Retina (tissue), 1 donor: ENCODE results near the gene DNAJC2.
A peak's percentile ranks its signal among the peaks of the same experiment; 100 is the strongest.

Experiments used
- DNase-seq: peaks from one replicate; pipeline ENCODE4 v3.0.0-alpha.2; 2016

The DNAJC2 gene

DNA sequence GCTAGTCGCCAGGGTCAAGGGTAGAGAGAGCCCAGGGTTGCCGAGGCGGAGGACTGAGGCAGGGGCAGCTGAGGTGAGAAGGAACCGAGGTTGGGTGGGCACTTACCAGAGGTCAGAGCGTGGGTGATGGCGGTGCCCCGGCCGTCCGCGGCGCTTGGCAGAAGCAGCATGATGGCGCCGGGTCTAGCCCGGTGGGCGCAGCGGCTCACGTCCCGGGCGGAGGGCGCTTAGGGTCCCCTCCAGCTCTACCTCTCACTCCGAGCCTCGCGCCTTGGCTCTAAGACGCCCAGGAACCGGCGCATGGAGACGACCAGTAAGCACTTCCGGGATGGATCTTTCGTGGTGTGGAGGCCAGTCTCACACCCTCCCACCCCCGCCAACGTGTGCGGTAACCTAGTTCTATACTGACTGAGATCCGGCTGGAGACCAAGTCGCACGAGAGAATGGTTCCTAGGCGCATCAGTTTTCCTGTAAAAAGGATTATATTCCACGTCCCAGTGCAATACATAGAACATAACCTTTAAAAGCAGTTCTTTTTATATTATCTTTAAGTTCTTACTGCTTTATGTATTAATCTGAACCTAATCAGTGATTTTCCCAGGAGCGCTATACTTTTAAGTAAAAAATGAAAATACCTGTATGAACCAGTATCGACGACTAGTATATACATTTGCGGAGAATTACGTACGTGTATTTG, at the start of gene DNAJC2:
Gene DNAJC2, minus strand, starts transcription at position 315 of the 697 bp plus-strand sequence. Its CDS starts 145 bp downstream, at position 170.
- DNase-seq, result peak; percentile 92

DNA sequence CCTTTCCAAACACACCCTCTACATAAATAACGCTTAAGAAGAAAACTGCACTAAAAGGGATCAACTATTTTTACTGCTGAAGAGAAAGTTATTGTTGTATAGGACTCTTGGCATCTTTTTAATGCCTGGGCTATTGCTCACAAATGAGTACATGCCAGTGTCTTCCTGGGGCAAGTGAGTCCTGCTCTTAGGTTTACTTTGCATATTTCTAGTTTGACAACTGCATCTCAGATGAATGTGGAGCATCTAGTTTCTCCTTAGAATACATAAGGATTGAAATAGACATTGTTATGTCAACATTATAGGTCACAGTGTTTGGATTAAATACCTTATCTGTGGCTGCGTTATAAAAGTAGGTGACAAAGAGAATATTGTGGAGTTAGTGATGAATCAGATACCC, 47.4 kb upstream of the DNAJC2 start:
- DNase-seq, result no peak

GRCh38 chr7:103391150-103391549, 46.6 kb upstream of the DNAJC2 start:
- DNase-seq, result no peak

DNA sequence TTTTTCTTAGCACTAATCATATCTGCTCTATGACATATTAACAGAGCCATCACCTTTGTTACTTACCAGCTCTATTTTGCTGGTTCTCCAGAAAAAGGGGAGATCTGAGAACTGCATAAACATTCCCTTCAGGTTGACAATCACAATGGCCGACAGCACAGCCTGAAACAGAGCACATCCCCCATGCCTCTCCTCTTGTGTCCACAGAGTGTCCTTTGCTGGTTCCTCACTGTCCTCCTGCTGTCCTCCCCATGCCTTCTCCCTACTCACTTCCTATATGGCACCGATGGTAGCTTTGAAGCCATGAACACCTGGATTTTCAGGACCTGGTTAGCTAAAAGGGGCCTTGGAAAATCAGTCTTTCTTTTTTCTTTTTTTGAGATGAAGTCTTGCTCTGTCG, 44.7 kb upstream of the DNAJC2 start:
- no peak for DNase-seq

DNA sequence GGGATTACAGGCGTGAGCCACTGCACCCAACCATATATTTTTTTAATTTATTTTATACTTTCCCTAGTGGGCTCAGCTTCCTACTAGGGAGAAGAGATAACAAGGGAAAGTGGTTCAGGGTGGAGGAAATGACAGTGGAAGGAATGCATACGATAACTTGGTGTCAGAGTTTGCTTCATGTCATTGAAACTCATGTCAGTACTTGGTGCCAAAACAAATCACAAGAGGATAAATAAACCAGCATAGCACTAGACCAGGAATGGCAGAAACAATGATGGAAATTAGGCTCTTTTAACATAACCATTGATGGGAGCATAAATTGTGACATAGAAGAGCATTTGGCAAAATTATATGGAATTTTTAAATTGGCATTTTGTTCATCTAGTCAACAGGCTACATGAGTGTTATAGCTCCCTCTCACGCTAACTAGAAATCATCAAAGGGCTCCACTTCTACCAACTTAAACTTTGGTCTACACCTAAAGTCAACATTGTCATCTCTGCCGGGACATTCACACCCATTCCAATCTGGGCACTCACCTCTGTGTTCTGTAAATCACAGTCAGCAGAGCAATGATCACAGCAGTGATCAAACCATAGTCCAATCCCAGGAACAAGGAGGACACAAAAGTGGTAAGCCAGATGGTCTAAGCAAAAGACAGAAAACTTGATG, 44.0 kb upstream of the DNAJC2 start:
- no peak for DNase-seq

DNA sequence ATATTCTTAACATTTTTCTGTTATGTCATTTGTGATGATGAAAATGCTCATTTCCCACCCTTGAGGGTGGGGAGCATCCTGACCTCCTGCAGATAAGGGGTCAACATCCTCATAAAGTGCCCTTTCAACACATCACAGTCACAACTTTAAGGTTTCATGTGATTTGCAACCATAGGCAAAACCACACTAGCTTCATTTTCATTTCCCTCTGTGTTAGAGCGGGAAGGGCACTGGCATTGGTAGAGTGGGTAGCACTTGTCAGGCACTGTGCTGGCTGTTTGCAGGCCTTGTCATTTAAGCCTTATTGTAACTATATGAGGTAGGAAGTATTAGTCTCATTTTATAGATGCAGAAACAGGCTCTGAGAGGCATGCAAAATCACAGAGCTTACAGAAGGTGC, 42.7 kb upstream of the DNAJC2 start:
- no peak for DNase-seq

DNA sequence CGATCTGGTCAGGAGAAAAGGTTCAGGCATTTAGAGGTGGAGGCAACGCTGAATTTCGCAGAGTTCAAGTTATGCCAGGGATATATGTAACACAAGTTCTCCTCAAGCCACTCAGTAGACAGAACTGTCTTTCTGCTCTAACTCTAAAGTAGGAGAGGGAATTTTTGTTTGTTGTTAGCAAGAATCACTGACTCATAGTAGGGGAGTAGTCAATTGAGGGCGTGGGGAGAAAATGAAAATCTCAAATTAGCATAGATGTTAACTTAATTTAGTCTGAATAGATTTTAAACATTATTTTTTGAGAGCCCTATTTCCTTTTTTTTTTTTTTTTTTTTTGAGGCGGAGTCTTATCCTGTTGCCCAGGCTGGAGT, 37.5 kb upstream of the DNAJC2 start:
- no peak for DNase-seq

DNA sequence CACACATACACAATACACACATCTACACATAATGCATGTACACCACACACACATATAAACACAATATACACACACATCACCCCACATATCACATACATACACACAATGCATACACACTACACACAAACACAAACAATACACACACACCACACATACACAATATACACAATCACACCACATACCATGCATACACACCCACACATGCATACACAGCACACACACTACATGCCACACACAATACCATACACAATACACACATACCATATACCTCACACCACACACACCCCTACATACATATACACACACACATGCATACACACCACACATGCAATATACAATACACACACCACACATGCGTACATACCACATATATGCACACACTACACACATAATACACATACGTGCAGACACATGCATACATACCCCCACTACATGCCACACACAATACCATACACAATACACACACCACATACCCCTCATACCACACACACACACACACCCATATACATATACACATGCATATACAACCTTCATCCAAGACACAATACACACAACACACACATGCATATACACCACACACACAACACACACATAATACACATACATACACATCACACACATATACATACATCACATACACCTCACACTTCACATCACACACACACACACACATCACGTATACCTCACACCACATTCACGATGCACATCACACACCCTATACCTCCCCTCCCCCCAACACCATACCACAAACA, 36.9 kb upstream of the DNAJC2 start:
- no peak for DNase-seq

GRCh38 chr7:103380395-103381191, 36.0 kb upstream of the DNAJC2 start:
- no peak for DNase-seq

DNA sequence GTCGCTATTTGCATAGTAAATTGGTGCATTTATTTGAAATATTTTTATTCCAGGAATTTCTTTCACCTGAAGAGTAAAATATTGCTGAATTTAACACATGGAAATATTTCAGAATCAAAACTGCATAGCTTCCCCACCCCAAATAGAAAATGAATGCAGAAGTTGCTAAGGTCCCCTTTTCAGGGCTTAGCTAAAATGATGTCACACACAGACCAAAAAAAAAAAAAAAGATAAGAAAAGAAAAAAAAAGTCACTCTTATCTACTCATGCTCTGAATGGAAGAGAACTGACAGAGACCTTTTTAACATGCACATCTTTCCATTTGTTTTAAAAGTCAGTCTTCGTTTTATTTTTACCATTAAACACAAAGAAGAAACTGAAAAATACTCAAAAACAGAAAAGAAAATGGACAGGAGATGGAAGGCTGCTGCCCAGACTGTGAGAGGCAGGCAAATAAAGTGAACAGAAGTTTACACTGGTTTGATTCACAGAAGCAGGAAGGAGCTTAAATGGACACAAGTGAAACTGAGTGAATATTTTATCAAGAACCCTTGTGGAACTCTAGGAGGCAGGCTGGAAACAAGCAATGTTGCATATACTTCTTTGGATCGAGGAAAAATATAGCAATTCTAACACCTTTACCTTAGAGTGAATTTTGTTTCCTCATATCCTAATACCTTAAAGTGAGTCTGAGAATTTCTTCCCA, 34.9 kb upstream of the DNAJC2 start:
- DNase-seq, result no peak

- no peak for DNase-seq
Observed at GRCh38 chr7:103373866-103374643, 29.5 kb upstream of the DNAJC2 start.

GRCh38 chr7:103369432-103369831, 24.9 kb upstream of the DNAJC2 start:
- DNase-seq, result no peak

DNA sequence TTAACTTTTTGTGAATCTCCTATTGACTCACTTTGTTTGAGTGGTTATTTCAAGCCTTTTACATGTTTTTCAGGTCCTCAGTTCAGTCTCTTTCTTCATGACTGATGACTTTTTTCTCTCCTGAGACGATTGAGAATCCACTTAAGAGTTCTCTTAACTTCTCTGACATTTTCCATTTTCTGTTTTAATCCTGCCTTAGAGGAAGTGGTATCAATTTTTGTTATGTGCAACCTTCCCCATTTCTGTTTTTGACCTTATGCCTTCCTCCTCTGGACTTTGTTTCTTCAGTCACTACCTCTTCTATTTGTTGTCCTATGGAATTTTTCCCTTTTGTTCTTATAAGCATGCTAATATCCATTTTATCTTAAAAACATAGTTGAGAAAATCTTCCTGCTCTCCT, 5.2 kb upstream of the DNAJC2 start:
- no peak for DNase-seq

- DNase-seq, result no peak
Observed at GRCh38 chr7:103348959-103349358, 4.4 kb upstream of the DNAJC2 start.

DNA sequence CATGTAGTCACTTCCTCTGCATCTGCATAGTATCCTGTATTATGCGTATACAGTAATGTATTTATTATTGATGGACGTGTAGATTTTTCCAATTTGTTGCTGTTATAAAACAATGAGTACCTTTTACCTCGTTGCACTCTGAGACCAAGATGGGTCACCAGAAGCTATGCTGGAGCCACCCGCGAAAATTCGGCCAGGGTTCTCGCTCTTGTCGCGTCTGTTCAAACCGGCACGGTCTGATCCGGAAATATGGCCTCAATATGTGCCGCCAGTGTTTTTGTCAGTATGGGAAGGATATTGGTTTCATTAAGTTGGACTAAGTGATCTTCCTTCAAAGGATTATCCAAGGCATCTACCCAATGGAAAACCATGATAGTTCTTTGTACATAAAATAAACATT, 3.9 kb upstream of the DNAJC2 start:
- no peak for DNase-seq

DNA sequence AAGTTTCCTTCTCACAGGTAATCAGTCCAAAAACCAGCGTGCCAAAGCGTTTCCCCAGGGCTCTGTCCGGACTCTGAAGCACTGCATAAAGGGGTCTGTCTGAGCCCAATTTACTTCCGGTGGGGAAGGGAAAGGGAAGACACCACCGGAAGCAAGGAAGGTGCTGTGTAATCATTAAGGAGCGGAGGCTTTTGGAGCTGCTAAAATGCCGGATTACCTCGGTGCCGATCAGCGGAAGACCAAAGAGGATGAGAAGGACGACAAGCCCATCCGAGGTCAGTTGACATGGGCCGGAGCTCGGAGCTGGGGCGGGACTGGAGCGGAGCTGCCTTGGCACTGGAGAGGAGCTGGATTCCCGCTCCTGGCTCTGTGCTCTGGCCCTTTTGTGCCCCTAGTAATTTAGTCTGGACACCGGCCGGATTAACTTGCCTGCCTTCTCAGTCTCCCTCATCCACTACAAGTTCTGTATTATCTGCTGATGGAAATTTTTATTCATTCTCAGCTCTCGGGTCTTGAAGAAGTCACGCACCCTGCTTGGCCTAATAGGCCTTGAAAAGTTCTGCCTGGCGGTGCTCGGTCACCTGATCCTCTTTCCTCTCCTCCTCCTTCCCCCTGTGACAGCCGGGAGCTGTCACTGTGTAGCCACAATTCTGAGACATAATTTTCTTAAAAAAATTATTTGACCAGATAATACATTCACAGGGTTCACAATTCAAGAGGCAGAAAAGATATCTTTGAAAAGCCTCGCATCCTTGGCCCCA, 3.1 kb upstream of the DNAJC2 start, which contains the start of gene PSMC2:
Gene PSMC2, plus strand, starts transcription at position 137 of the 761 bp plus-strand sequence. Its CDS starts 69 bp downstream, at position 206.
- DNase-seq, result peak; percentile 92

GRCh38 chr7:103346396-103346795, 1.8 kb upstream of the DNAJC2 start:
- DNase-seq, result no peak

GRCh38 chr7:103343758-103344452, 662 bp downstream of the DNAJC2 start:
- DNase-seq, result no peak

DNA sequence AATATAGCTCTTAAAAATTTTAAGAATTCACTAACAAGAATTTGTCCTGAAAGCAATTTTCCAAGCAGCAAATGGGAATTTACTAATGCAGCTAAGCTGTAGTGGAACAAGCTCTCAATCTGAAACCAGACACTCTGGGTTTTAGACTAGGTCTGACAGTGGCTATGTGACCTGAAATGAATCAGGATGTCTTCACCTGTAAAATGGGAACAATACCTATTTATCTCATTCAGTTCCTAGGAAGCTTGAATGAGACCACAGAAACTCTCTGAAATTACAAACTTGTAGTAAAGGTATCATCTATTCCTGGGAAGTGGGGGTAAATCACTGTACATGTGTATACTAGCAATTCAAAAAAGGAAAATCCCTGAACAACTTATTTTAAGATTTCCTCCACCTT, 1.2 kb downstream of the DNAJC2 start:
- no peak for DNase-seq

DNA sequence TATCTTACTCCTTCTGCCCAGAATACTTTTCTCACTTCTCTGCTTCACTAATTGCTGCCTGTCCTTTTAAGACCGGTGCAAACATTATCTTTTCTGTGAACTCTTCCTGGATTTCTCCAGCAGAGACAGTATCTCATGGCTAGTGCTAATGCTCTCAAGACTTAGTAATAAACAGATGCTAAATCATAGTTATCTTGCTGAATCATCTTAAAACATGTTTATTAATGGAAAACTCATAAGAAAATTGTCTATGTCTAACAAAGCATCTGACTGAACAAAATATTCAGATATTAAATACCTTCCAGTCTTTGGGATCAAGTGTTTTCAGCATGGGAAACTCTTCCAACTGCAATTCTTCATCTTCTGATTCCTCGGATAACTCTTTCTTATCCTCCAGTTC, 3.1 kb downstream of the DNAJC2 start:
- no peak for DNase-seq
